Endothelial cell of umbilical vein (primary cell): ENCODE measurements around the gene FAM200C.
A peak's percentile ranks its signal among the peaks of the same experiment; 100 is the strongest.

Experiments
- EZH2 ChIP-seq: IDR thresholded peaks from 2 replicates; pipeline ENCODE4 v1.6.1; 2012; ENCODE audit warnings: borderline replicate concordance, low read depth, mild to moderate bottlenecking, moderate library complexity, low read length, inconsistent platforms; ENCODE audit not compliant: severe bottlenecking
- FOS ChIP-seq: IDR thresholded peaks from 2 replicates; pipeline ENCODE4 v1.6.1; 2011; ENCODE audit warnings: mild to moderate bottlenecking, low read length, moderate library complexity, borderline replicate concordance; ENCODE audit not compliant: insufficient read depth
- GATA2 ChIP-seq: IDR thresholded peaks from 2 replicates; pipeline ENCODE4 v1.7.0; 2011; ENCODE audit warnings: low read depth, mild to moderate bottlenecking, moderate library complexity, mixed read lengths, low read length; ENCODE audit not compliant: insufficient read length, insufficient read depth
- JUN ChIP-seq: IDR thresholded peaks from 2 replicates; pipeline ENCODE4 v1.6.1; 2011; ENCODE audit warnings: borderline replicate concordance, low read depth; ENCODE audit not compliant: insufficient read length, insufficient read depth
- MYC ChIP-seq: IDR thresholded peaks from one replicate; pipeline ENCODE4 v1.6.1; 2011; ENCODE audit warnings: mild to moderate bottlenecking, low read depth, low read length
- POLR2A ChIP-seq: IDR thresholded peaks from 2 replicates; pipeline ENCODE4 v1.6.1; 2012; ENCODE audit warnings: low read depth, mild to moderate bottlenecking, control low read depth, low read length
- POLR2AphosphoS5 ChIP-seq: IDR thresholded peaks from 2 replicates; pipeline ENCODE4 v1.6.1; 2012; ENCODE audit warnings: low read depth, mild to moderate bottlenecking, control low read depth, low read length, moderate library complexity; ENCODE audit not compliant: insufficient read depth
- TF ChIP-seq, protein P1 (sequence below), 2 donors: IDR thresholded peaks; 1 replicate in 1 of 2; 2 replicates in 1 of 2; pipeline ENCODE4 v1.5.1; 2011; ENCODE audit warnings: low read length in 2 of 2, mild to moderate bottlenecking in 2 of 2, moderate library complexity in 2 of 2, control low read depth in 1 of 2, inconsistent platforms in 1 of 2, low read depth in 1 of 2; ENCODE audit not compliant: insufficient read depth in 1 of 2; ENCODE audit errors: extremely low read depth in 1 of 2
- TF ChIP-seq, protein P2 (sequence below): IDR thresholded peaks from 2 replicates; pipeline ENCODE4 v1.6.1; 2011; ENCODE audit not compliant: insufficient read depth, insufficient read length

DNA sequence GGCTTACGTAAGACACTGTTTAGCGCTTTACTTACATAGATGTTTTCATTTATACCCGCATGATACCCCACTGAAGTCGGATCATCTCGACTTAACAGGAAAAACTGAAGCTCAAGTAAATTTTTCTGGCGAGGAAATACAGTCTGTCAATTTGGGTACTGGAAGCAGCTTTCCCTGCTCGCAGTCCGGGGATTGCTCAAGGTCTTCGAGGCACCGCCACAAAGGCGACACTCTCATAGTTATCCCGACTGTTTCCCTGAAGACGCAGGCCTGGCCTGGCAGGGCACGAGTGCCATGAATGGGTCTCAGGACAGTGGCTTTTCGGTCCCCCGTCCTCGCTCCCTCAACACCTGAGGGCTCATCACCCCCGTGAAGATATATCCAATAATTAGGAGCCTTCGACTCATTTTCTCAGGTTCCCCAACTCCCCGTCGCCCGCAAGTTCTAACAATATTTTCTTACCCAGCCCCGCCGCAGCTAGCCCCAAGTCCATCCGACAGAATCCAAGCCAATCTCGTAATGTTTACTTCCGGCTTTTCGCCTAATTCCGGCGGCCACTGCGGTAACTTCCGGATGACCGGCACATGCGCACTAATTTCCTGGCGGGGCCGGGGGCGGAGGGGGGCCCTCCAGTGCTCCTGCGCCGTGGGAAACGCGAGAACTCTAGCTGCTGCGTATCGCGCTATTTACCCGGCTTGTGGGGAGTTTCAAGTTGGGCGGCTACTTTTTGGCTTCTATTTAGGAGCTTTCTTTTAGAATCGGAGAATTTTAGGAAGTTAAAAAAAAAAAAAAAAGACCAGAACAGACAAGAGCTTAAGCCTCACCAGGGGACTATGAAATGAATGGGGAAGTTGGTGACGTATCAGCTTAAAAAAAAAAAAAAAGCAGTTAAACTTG, 19.0 kb upstream of the FAM200C start, which contains the start of gene SLU7:
- TF ChIP-seq, protein P1, sequence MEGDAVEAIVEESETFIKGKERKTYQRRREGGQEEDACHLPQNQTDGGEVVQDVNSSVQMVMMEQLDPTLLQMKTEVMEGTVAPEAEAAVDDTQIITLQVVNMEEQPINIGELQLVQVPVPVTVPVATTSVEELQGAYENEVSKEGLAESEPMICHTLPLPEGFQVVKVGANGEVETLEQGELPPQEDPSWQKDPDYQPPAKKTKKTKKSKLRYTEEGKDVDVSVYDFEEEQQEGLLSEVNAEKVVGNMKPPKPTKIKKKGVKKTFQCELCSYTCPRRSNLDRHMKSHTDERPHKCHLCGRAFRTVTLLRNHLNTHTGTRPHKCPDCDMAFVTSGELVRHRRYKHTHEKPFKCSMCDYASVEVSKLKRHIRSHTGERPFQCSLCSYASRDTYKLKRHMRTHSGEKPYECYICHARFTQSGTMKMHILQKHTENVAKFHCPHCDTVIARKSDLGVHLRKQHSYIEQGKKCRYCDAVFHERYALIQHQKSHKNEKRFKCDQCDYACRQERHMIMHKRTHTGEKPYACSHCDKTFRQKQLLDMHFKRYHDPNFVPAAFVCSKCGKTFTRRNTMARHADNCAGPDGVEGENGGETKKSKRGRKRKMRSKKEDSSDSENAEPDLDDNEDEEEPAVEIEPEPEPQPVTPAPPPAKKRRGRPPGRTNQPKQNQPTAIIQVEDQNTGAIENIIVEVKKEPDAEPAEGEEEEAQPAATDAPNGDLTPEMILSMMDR (IDR thresholded peaks at IDR 0.05; ENCODE audit: extremely low read depth in 1 of 2, insufficient read depth in 1 of 2, low read depth in 1 of 2, low read length in 2 of 2), result no peak
- no peak for TF ChIP-seq EZH2
- TF ChIP-seq POLR2A, result no peak
- TF ChIP-seq POLR2AphosphoS5, result peak; percentile 58
- TF ChIP-seq, protein P2, sequence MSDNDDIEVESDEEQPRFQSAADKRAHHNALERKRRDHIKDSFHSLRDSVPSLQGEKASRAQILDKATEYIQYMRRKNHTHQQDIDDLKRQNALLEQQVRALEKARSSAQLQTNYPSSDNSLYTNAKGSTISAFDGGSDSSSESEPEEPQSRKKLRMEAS, result no peak
- no peak for TF ChIP-seq MYC
- TF ChIP-seq GATA2, result no peak
- no peak for TF ChIP-seq FOS
- no peak for TF ChIP-seq JUN
